Ectodermal cell (in vitro differentiated cells): Measurements from ENCODE around the gene IKZF4.

Source experiments
- H3K27ac ChIP-seq: 2 replicates; pipeline ENCODE4 v1.7.0; 2013; ENCODE audit warnings: mild to moderate bottlenecking, low read depth, low read length; ENCODE audit not compliant: insufficient read depth, poor library complexity, severe bottlenecking
- H3K27me3 ChIP-seq: 2 replicates; pipeline ENCODE4 v1.7.0; 2013; ENCODE audit warnings: mild to moderate bottlenecking, low read length; ENCODE audit not compliant: insufficient read depth, control insufficient read depth, poor library complexity, severe bottlenecking
- H3K36me3 ChIP-seq: one replicate; pipeline ENCODE4 v1.7.0; 2013; ENCODE audit warnings: low read length; ENCODE audit not compliant: control insufficient read depth, insufficient read depth
- H3K4me1 ChIP-seq: one replicate; pipeline ENCODE4 v1.7.0; 2013; ENCODE audit warnings: low read length; ENCODE audit not compliant: control insufficient read depth, insufficient read depth
- H3K4me3 ChIP-seq: 2 replicates; pipeline ENCODE4 v1.7.0; 2013; ENCODE audit warnings: low read depth, low read length, control low read depth; ENCODE audit not compliant: insufficient read depth
- H3K9me3 ChIP-seq: 2 replicates; pipeline ENCODE4 v1.7.0; 2013; ENCODE audit warnings: mild to moderate bottlenecking, low read length, moderate library complexity; ENCODE audit not compliant: control insufficient read depth
- WGBS, 2 experiments: methylation state at CpG; one replicate each; pipeline ENCODE4 v1.1.7; 2013; ENCODE audit warnings: missing lambda C conversion rate in 2 of 2; 5-methylcytosine and 5-hydroxymethylcytosine counted together

IKZF4 gene

GRCh38 chr12:56014205-56014604 is 6.6 kb upstream of the IKZF4 start:
- H3K4me1 ChIP-seq, result no peaks in the 10 kb centered on the region
- H3K27me3 ChIP-seq, result no peaks in the 10 kb centered on the region
- no peak overlapping the region for H3K4me3 ChIP-seq
- no peaks in the 10 kb centered on the region for H3K36me3 ChIP-seq
- 90 to 95% methylated on average over 2 of the region's 2 CpGs for WGBS, 2 experiments
- no peak overlapping the region for H3K27ac ChIP-seq
- no peaks in the 10 kb centered on the region for H3K9me3 ChIP-seq

GRCh38 chr12:56017181-56017580 is 3.7 kb upstream of the IKZF4 start:
- no peaks in the 10 kb centered on the region for H3K36me3 ChIP-seq
- H3K9me3 ChIP-seq, result no peaks in the 10 kb centered on the region
- 91 to 100% methylated on average over 1 of the region's 4 CpGs for WGBS, 2 experiments
- H3K4me1 ChIP-seq, result peaks cover 24% of the 10 kb centered on the region
- no peak overlapping the region for H3K4me3 ChIP-seq
- H3K27me3 ChIP-seq, result no peaks in the 10 kb centered on the region
- no peak overlapping the region for H3K27ac ChIP-seq

- H3K9me3 ChIP-seq, result no peaks in the 10 kb centered on the region
- peaks cover 29% of the 10 kb centered on the region for H3K4me1 ChIP-seq
- no peaks in the 10 kb centered on the region for H3K27me3 ChIP-seq
- H3K27ac ChIP-seq, result no peak overlapping the region
- no peak overlapping the region for H3K4me3 ChIP-seq
- WGBS, 2 experiments, result 95 to 100% methylated on average over 1 of the region's 1 CpG
- no peaks in the 10 kb centered on the region for H3K36me3 ChIP-seq
Measured at GRCh38 chr12:56018356-56018755, 2.5 kb upstream of the IKZF4 start.

GRCh38 chr12:56021889-56022497 is 1.1 kb downstream of the IKZF4 start:
- no peaks in the 10 kb centered on the region for H3K9me3 ChIP-seq
- H3K4me3 ChIP-seq, result peak overlapping the region; percentile 32
- peaks cover 16% of the 10 kb centered on the region for H3K36me3 ChIP-seq
- peaks cover 29% of the 10 kb centered on the region for H3K4me1 ChIP-seq
- WGBS, 2 experiments, result 49 to 60% methylated on average over 2 of the region's 2 CpGs
- no peaks in the 10 kb centered on the region for H3K27me3 ChIP-seq
- peak overlapping the region; percentile 75 for H3K27ac ChIP-seq

- Histone ChIP-seq H3K9me3 (no peaks in the 10 kb centered on the region), H3K4me1 (no peaks in the 10 kb centered on the region), H3K27me3 (no peaks in the 10 kb centered on the region), H3K36me3 (peaks cover 43% of the 10 kb centered on the region), H3K27ac (no peak overlapping the region), H3K4me3 (no peak overlapping the region)
- WGBS, 2 experiments, result 75 to 79% methylated on average over 5 of the region's 5 CpGs
Measured at GRCh38 chr12:56028511-56029165, 7.8 kb downstream of the IKZF4 start.

GRCh38 chr12:56029166-56029519 is 8.3 kb downstream of the IKZF4 start:
- H3K36me3 ChIP-seq, result peaks cover 43% of the 10 kb centered on the region

GRCh38 chr12:56029666-56030293 is 8.9 kb downstream of the IKZF4 start:
- Histone ChIP-seq H3K4me3 (no peak overlapping the region), H3K36me3 (peaks cover 42% of the 10 kb centered on the region)

More at GRCh38 chr12:56029166-56029519, 8.3 kb downstream of the IKZF4 start:
- H3K9me3 ChIP-seq, result no peaks in the 10 kb centered on the region
- no peaks in the 10 kb centered on the region for H3K27me3 ChIP-seq
- no peaks in the 10 kb centered on the region for H3K4me1 ChIP-seq
- H3K27ac ChIP-seq, result no peak overlapping the region
- H3K4me3 ChIP-seq, result no peak overlapping the region

GRCh38 chr12:56031987-56032386 is 11.1 kb downstream of the IKZF4 start:
- H3K4me3 ChIP-seq, result no peak overlapping the region
- H3K4me1 ChIP-seq, result no peaks in the 10 kb centered on the region
- WGBS, 2 experiments, result 90 to 94% methylated on average over 1 of the region's 1 CpG
- peaks cover 41% of the 10 kb centered on the region for H3K36me3 ChIP-seq
- no peak overlapping the region for H3K27ac ChIP-seq
- H3K27me3 ChIP-seq, result no peaks in the 10 kb centered on the region
- no peaks in the 10 kb centered on the region for H3K9me3 ChIP-seq

More at GRCh38 chr12:56029666-56030293, 8.9 kb downstream of the IKZF4 start:
- 92 to 96% methylated on average over 6 of the region's 6 CpGs for WGBS, 2 experiments
- H3K9me3 ChIP-seq, result no peaks in the 10 kb centered on the region
- no peaks in the 10 kb centered on the region for H3K4me1 ChIP-seq
- H3K27ac ChIP-seq, result no peak overlapping the region
- no peaks in the 10 kb centered on the region for H3K27me3 ChIP-seq

GRCh38 chr12:56034586-56035332 is 13.9 kb downstream of the IKZF4 start:
- Histone ChIP-seq H3K27ac (no peak overlapping the region), H3K4me3 (no peak overlapping the region), H3K9me3 (no peaks in the 10 kb centered on the region), H3K36me3 (peaks cover 26% of the 10 kb centered on the region), H3K27me3 (no peaks in the 10 kb centered on the region), H3K4me1 (no peaks in the 10 kb centered on the region)
- WGBS, 2 experiments, result 94 to 95% methylated on average over 21 of the region's 21 CpGs

- Histone ChIP-seq H3K36me3 (peaks cover 25% of the 10 kb centered on the region), H3K4me1 (peaks cover 7% of the 10 kb centered on the region), H3K27ac (no peak overlapping the region), H3K9me3 (no peaks in the 10 kb centered on the region), H3K4me3 (no peak overlapping the region), H3K27me3 (no peaks in the 10 kb centered on the region)
- WGBS, 2 experiments, result 92 to 94% methylated on average over 2 of the region's 2 CpGs
Measured at GRCh38 chr12:56037161-56037560, 16.3 kb downstream of the IKZF4 start.
